HG02571 (cell line): ENCODE results near the gene CCDC32.
A peak's percentile ranks its signal among the peaks of the same experiment; 100 is the strongest.

Experiments
- ATAC-seq: cut with Tn5 transposase; IDR thresholded peaks from one replicate; pipeline ENCODE4 v1.9.1; 2021; ENCODE audit warnings: mild to moderate bottlenecking, moderate library complexity; ENCODE audit not compliant: unreplicated experiment

The CCDC32 gene

GRCh38 chr15:40567111-40567510 is 2.3 kb upstream of the CCDC32 start:
- no peak for ATAC-seq

- no peak for ATAC-seq
Observed at GRCh38 chr15:40565333-40566238, 744 bp upstream of the CCDC32 start.

DNA sequence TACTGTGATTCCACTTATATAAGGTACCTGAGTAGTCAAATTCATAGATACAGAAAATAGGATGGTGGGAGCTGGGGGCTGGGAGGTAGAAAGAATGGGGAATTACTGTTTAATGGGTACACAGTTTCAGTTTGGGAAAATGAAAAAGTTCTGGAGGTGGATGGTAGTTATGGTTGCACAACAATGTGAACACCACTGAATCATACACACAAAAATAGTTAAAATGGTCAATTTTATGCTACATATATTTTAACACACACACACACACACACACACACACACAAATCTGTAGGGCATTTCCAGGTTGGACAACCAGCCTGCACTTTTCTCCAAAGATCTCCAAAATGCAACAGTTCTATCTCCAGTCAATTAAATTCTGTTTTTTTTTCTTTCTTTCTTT is 1.4 kb downstream of the CCDC32 start:
- no peak for ATAC-seq

DNA sequence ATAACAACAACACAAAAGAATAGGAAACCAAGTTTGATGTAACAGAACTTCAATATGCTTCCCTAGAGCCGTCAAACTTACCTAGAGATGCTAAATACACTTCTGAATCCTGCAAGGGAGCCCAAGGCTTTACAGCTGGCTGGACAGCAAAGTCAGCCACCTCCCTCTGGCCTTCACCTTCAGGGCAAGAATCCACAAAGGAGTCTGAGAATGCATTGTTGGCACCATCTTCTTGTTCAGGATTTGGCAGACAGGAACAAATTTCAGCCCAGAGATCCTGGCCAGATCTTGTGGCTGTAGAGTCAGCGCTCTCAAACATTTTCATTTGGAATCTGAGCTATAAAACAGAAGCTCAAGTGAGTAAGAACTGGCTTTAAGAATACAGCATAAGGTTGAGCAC is 2.2 kb downstream of the CCDC32 start:
- no peak for ATAC-seq

- no peak for ATAC-seq
Observed at GRCh38 chr15:40558952-40559742, 5.7 kb downstream of the CCDC32 start.

DNA sequence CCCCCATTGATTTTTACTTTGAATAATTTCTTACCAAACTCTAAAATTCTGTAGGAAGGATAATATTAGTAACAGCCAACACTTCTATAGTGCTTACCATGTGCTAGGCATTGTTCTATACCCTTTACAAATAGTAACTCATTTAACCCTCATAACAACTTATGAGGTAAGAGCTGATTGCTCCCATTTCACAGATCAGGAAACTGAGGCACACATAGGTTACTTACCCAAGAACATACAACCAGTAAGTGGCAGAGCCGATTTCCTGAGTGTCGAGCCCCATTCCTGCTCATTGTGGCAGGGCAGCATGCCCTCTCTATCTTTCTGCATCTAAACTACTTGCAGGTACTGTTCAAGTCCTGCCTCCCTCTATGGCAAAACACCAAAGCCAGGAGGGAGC is 9.0 kb downstream of the CCDC32 start:
- no peak for ATAC-seq

GRCh38 chr15:40554161-40554525 is 10.7 kb downstream of the CCDC32 start:
- ATAC-seq: no peak

DNA sequence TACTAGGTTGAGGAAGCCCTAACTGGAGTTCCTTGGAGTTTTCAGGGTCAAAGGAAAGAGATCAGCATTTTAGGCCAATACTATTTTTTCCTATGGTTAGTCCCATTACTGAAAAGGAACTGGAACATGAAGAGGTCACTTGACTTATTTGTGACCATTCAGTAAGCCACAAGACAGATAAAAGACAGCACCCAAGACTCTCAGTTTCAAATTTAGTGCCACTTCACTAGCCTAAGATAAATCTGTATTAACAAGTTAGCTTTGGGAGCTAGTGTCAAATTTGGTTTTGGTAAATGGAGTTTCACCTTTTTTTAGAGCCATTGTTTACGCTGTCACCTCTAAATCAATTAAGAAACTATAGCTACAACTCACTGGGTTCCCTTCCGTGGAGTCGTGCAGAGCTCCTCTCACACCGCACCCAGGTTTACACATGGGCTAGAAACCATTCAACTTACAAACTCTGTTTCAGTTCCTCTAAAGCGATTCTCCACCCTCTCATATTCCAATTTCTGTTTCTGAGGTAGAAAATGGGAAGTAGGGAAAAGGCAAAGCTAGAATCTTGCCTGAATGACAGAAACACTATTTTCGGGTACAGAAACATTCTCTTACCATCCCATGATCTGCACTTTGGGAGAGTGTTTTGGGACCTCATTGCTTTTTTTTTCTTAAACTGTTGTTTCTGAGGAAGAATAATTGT is 14.4 kb downstream of the CCDC32 start:
- ATAC-seq: peak; percentile 58

- no peak for ATAC-seq
Observed at GRCh38 chr15:40549894-40550293, 14.9 kb downstream of the CCDC32 start.

DNA sequence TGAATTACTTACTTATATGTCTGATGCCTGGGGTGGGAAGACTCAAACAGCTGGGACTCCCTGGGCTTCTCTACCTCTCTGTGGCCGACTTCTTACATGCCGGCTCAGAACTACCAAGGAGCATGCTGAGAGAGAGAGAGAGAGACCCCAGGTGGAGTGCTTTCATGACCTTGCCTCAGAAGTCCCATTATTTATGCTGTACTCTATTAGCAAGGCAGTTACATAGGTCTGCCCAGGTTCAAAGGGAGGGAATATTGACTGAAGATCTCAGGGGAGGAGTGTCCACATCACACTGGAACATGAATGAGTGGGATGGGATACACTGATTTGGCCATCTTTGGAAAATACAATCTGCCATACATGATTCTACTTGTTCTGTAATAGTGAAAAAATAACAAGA is 16.2 kb downstream of the CCDC32 start:
- no peak for ATAC-seq

DNA sequence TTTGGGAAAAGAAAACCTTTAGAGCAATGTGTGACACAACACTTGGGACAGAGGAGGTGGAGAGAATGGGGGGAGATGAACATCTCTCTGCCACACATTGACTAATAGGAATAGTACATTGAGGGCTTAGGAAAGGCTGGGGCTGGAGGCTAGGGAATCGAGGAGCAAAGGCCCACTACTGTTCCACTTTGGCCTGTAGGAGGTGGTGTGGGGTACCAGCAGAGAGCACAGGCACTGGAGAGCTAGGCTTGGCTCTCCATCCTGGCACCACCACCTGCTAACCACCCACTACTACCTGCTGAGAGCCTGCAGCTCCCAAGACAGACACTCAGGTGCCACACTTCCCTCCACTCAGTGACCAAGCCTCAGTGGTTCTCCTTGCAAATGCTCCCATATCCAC is 19.4 kb downstream of the CCDC32 start:
- ATAC-seq: no peak

- peak; percentile 70 for ATAC-seq
Observed at GRCh38 chr15:40543631-40544294, 21.1 kb downstream of the CCDC32 start.

GRCh38 chr15:40543082-40543481 is 21.8 kb downstream of the CCDC32 start:
- ATAC-seq: no peak

DNA sequence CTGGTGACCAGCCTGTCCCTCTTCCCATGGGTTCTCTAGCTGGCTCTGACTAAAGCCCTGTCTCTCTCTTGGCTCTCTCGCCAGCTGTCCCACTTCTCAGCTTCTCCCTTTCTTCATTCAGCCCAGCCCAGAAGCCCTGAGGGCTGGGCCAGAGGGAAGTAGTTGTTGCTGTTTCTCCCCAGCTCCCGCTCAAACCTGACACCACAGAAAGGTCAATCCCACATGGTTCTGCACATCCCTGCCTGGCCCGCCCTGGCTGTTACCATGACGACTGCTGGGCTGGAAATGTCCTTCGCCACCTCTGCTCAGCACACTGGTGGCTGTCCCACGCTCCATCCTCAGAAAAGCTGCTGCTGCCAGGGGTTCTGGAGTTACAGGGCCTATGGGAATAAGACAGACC is 25.9 kb downstream of the CCDC32 start:
- ATAC-seq: no peak

- no peak for ATAC-seq
Observed at GRCh38 chr15:40536501-40536900, 28.3 kb downstream of the CCDC32 start.

DNA sequence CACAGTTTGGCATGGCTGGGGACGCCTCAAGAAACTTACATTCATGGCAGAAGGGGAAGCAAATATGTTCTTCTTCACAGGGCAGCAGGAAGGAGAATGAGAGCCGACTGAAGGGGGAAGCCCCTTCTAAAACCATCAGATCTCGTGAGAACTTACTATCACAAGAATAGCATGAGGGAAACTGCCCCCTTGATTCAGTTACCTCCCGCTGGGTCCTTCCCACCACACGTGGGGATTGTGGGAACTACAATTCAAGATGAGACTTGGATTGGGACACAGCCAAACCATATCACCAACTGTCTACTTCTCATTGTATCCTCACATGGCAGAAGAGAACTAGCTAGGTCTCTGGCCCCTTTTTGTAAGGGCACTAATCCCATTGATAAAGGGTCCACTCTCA is 30.5 kb downstream of the CCDC32 start:
- ATAC-seq: no peak

DNA sequence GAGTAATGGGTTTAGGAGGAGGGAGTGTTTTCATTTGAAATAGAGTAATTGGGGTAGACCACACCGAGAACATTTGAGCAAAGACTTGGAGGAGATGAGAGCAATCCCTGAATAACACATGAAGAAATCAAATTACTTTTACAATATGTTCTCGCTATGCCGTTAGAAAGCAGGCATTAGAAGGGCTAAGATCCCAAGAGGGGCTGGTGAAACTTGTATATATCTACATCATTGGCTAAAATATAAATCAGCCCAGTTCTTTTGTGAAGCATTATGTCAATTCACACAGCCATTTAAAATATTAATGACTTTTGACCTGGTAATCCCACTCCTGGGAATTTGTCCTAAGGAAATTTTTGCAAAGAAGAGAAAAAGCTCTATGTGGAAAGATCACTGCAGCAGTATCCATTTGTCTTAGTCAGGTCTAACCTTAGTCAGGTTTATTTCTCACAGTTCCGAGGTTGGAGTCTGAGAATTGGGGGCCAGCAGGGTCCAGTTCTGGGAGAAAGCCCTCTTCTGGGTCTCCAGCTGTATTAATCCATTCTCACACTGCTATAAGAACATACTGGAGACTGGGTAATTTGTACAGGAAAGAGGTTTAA is 31.0 kb downstream of the CCDC32 start:
- ATAC-seq: no peak

- ATAC-seq: no peak
Observed at GRCh38 chr15:40528801-40529200, 36.0 kb downstream of the CCDC32 start.

- no peak for ATAC-seq
Observed at GRCh38 chr15:40525855-40526254, 39.0 kb downstream of the CCDC32 start.

DNA sequence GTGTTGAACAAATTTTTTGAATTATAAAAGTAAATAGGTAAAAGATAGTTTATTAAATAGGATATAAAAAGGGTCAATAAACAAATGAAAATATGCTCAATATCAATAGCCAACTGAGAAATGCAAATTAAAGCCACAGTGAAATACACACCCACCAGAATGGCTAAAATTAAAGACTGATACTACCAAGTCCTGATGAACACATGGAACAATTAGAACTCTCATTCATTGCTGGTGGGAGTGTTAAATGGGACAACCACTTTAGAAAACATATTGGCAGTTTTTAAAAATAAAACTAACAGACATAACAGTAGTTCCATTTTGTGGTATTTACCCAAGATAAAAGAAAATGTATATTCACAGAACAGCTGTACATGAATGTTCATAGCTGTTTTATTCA is 41.2 kb downstream of the CCDC32 start:
- no peak for ATAC-seq

- no peak for ATAC-seq
Observed at GRCh38 chr15:40516322-40516721, 48.5 kb downstream of the CCDC32 start.
